Smooth muscle cell of bladder (primary cell): Measurements from ENCODE around the gene MYH6. TPM values are rescaled to one million over a fixed set of nuclear protein-coding genes. Genes with fewer than 3 reads are reported as not detected.

Experiments
- total RNA-seq: library from RNA; depleted of rRNA; stranded (reverse); fragments of >200 nt; gene quantifications from 2 replicates; pipeline ENCODE4 v1.2.3, GENCODE V29; 2014

The MYH6 gene
- total RNA-seq = not detected in 2 replicates

GRCh38 chr14:23407516-23408306 lies at the start of gene MYH6:
TSS of gene MYH6 (minus strand) at chr14:23408273. CDS start at chr14:23407223, 1,050 bp downstream.

GRCh38 chr14:23435543-23436326 lies 27.7 kb upstream of the MYH6 start, which contains the start of gene MYH7:
TSS of gene MYH7 (minus strand) at chr14:23435660. CDS start at chr14:23433732, 1,928 bp downstream.

GRCh38 chr14:23376482-23377197 lies 31.4 kb downstream of the MYH6 start, which contains the start of gene CMTM5:
TSS of gene CMTM5 (plus strand) at chr14:23377046. CDS start at chr14:23377252, 206 bp downstream.

GRCh38 chr14:23372509-23372908 lies 35.6 kb downstream of the MYH6 start, which contains the start of gene IL25:
TSS of gene IL25 (plus strand) at chr14:23372809.

GRCh38 chr14:23365036-23365731 lies 42.9 kb downstream of the MYH6 start, which contains the start of gene EFS:
TSS of gene EFS (minus strand) at chr14:23365172. CDS start at chr14:23365025, 147 bp downstream.

GRCh38 chr14:23352506-23353432 lies 55.3 kb downstream of the MYH6 start, which contains the start of gene SLC22A17:
TSS of gene SLC22A17 (minus strand) at chr14:23352887.

Other genes starting within 250 kb of the MYH6 start
- 1.9 and 2.3 TPM in 2 replicates for gene SLC7A8, start 224.6 kb downstream of the MYH6 start, total RNA-seq
- gene RNF212B, start 170.3 kb downstream of the MYH6 start, total RNA-seq = not detected in 2 replicates
- 4.0 and 6.1 TPM in 2 replicates for gene HOMEZ, start 122.1 kb downstream of the MYH6 start, total RNA-seq
- gene PPP1R3E, start 105.4 kb downstream of the MYH6 start, total RNA-seq = 1.8 and 2.6 TPM in 2 replicates
- 12.8 and 13.2 TPM in 2 replicates for gene BCL2L2, start 101.4 kb downstream of the MYH6 start, total RNA-seq
- 102 and 114 TPM in 2 replicates for gene PABPN1, start 86.8 kb downstream of the MYH6 start, total RNA-seq
- gene SLC22A17, start 55.4 kb downstream of the MYH6 start, total RNA-seq = 19.5 and 25.0 TPM in 2 replicates
- 1.5 and 3.1 TPM in 2 replicates for gene EFS, start 43.1 kb downstream of the MYH6 start, total RNA-seq
- not detected in 2 replicates for gene IL25, start 35.5 kb downstream of the MYH6 start, total RNA-seq
- 0.14 and 0.18 TPM in 2 replicates for gene CMTM5, start 31.2 kb downstream of the MYH6 start, total RNA-seq
- not detected in 2 replicates for gene MYH7, start 27.4 kb upstream of the MYH6 start, total RNA-seq
- 45.9 and 50.8 TPM in 2 replicates for gene NGDN, start 61.4 kb upstream of the MYH6 start, total RNA-seq
- gene ZFHX2, start 143.5 kb upstream of the MYH6 start, total RNA-seq = 0.14 and 0.28 TPM in 2 replicates
- 12.5 and 26.9 TPM in 2 replicates for gene THTPA, start 148.0 kb upstream of the MYH6 start, total RNA-seq
- gene AP1G2, start 159.5 kb upstream of the MYH6 start, total RNA-seq = 5.4 and 6.7 TPM in 2 replicates
- gene JPH4, start 170.5 kb upstream of the MYH6 start, total RNA-seq = not detected in 2 replicates
- 0.14 and 0.28 TPM in 2 replicates for gene DHRS2, start 228.1 kb upstream of the MYH6 start, total RNA-seq